ENCODE measurements around the gene BDKRB2. TPM values are rescaled to one million over a fixed set of nuclear protein-coding genes. Genes with fewer than 3 reads are reported as not detected.
A peak's percentile ranks its signal among the peaks of the same experiment; 100 is the strongest.

The BDKRB2 gene
- total RNA-seq, 1 donor from 2014 or later = 23.3 TPM

DNA sequence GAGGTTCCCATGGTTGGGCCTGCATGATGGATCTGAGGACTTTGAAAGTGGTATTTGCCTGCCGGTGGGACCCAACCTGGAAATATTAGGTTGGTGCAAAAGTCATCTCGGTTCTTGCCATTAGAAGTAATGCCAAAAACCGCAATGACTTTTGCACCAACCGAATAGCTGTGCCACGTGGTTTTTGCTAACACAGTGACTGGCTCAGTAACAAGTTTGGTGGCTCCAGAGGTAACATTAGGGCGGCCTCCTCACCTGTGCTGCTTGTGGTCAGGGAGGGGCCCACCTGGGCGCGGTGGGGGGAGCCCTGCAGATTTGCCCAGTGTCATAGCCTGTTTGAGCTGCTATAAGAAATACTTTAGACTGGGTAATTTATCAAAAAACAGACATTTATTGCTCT lies 1.8 kb downstream of the BDKRB2 start:
- H3K27me3 ChIP-seq = no peaks in the 10 kb centered on the region
- H3K36me3 ChIP-seq = peaks cover 0 to 9% of the 10 kb centered on the region in 2 donors
- intact Hi-C loops (cut with DNase I) = no loop called here

DNA sequence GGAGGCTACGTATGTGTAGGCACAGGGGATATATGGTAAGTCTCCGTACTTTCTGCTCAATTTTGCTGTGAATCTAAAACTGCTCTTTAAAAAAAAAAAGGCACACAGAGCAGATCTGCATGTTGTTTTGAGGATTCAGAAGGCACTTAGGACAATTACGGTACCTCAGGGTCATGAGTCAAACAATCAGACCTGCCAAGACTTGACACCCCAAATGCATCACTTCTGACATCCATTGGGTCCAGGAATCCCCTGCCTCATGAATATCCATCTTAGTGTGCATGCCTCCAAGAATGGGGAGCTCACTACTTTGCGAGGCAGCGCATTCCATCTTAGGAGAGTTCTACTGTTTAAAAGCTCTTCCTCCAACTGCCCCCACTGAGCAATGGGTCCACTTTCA lies 3.0 kb downstream of the BDKRB2 start:
- H3K36me3 ChIP-seq = peaks cover 0 to 14% of the 10 kb centered on the region in 2 donors
- no peaks in the 10 kb centered on the region for H3K27me3 ChIP-seq
- H3K27ac ChIP-seq = peak overlapping the region; percentile 95
- TF ChIP-seq POLR2AphosphoS5 (IDR thresholded peaks at IDR 0.05; ENCODE audit: insufficient read depth in 1 of 2, low read depth in 1 of 2) (no peak), POLR2A (IDR thresholded peaks at IDR 0.05) (no peak)
- TF ChIP-seq, protein P1, sequence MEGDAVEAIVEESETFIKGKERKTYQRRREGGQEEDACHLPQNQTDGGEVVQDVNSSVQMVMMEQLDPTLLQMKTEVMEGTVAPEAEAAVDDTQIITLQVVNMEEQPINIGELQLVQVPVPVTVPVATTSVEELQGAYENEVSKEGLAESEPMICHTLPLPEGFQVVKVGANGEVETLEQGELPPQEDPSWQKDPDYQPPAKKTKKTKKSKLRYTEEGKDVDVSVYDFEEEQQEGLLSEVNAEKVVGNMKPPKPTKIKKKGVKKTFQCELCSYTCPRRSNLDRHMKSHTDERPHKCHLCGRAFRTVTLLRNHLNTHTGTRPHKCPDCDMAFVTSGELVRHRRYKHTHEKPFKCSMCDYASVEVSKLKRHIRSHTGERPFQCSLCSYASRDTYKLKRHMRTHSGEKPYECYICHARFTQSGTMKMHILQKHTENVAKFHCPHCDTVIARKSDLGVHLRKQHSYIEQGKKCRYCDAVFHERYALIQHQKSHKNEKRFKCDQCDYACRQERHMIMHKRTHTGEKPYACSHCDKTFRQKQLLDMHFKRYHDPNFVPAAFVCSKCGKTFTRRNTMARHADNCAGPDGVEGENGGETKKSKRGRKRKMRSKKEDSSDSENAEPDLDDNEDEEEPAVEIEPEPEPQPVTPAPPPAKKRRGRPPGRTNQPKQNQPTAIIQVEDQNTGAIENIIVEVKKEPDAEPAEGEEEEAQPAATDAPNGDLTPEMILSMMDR (IDR thresholded peaks at IDR 0.05) = no peak
- no peaks in the 10 kb centered on the region for H3K9me3 ChIP-seq
- intact Hi-C loops (cut with DNase I) = no loop called here
- DNase-seq (ENCODE audit: extremely low spot score in 2 of 2) = no peak
- peak overlapping the region in 1 of 2 donors; percentile 74 for H3K4me3 ChIP-seq
- peaks cover 68% of the 10 kb centered on the region for H3K4me1 ChIP-seq

More for the DNA sequence above, 1.8 kb downstream of the BDKRB2 start:
- H3K4me1 ChIP-seq = peaks cover 65% of the 10 kb centered on the region
- DNase-seq (ENCODE audit: extremely low spot score in 2 of 2) = no peak
- H3K4me3 ChIP-seq = peak overlapping the region; percentile 50 to 74
- TF ChIP-seq POLR2A (IDR thresholded peaks at IDR 0.05) (no peak), POLR2AphosphoS5 (IDR thresholded peaks at IDR 0.05; ENCODE audit: insufficient read depth in 1 of 2, low read depth in 1 of 2) (peak in 1 of 2 donors; percentile 56)
- H3K27ac ChIP-seq = peak overlapping the region; percentile 95
- no peaks in the 10 kb centered on the region for H3K9me3 ChIP-seq

DNA sequence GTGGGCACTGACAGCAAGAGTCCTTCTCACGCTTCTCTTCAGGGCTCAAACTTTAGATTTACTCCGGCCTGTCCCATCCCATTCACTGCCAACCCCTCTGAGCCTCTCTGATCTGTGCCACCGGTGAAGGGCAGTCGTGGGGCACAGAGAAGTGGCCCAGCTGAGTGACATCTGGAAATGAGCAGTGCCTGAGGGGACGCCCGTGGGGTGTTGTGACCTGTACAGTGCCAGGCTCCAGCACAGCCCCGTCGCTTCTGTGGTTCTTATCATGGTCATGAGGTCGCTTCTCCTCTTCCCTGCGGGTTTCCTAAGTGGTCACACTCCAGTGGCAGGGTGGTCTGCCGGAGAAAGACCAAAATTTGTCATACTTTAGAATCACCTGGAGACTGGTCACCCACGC lies 4.1 kb downstream of the BDKRB2 start:
- peak overlapping the region; percentile 95 for H3K27ac ChIP-seq
- intact Hi-C loops (cut with DNase I) = no loop called here
- H3K27me3 ChIP-seq = no peaks in the 10 kb centered on the region
- no peak overlapping the region for H3K4me3 ChIP-seq
- DNase-seq (ENCODE audit: extremely low spot score in 2 of 2) = no peak
- no peaks in the 10 kb centered on the region for H3K9me3 ChIP-seq
- peaks cover 0 to 14% of the 10 kb centered on the region in 2 donors for H3K36me3 ChIP-seq
- TF ChIP-seq POLR2A (IDR thresholded peaks at IDR 0.05) (no peak), POLR2AphosphoS5 (IDR thresholded peaks at IDR 0.05; ENCODE audit: insufficient read depth in 1 of 2, low read depth in 1 of 2) (no peak)
- TF ChIP-seq, protein P1 (IDR thresholded peaks at IDR 0.05) = no peak
- peaks cover 65% of the 10 kb centered on the region for H3K4me1 ChIP-seq

DNA sequence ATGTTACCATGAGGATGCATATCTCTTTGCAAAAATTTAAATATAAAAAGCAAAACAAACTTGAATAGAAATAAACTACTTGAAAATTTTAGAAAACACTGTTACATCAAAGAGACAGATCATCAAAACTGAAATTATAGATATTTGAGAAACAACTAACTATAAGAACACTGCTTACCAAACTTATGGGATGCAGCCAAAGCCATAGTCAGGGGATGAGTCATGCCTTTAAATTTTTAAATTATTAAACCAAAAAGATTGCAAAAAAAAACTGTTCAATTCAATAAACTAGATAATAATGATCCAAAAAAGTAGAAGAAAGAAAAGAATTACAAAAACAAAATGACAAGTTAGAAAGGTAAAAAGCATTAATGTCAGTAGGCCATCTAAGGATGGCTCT lies 7.5 kb downstream of the BDKRB2 start:
- H3K27me3 ChIP-seq = no peaks in the 10 kb centered on the region
- H3K36me3 ChIP-seq = peaks cover 0 to 14% of the 10 kb centered on the region in 2 donors
- no peak overlapping the region for H3K4me3 ChIP-seq
- H3K4me1 ChIP-seq = peaks cover 73% of the 10 kb centered on the region
- H3K27ac ChIP-seq = no peak overlapping the region
- no peak for DNase-seq (ENCODE audit: extremely low spot score in 2 of 2)
- intact Hi-C loops (cut with DNase I) = no loop called here
- no peaks in the 10 kb centered on the region for H3K9me3 ChIP-seq
- no peak for TF ChIP-seq POLR2AphosphoS5 (IDR thresholded peaks at IDR 0.05; ENCODE audit: insufficient read depth in 1 of 2, low read depth in 1 of 2)
- TF ChIP-seq, protein P1 (IDR thresholded peaks at IDR 0.05) = no peak
- no peak for TF ChIP-seq POLR2A (IDR thresholded peaks at IDR 0.05)

DNA sequence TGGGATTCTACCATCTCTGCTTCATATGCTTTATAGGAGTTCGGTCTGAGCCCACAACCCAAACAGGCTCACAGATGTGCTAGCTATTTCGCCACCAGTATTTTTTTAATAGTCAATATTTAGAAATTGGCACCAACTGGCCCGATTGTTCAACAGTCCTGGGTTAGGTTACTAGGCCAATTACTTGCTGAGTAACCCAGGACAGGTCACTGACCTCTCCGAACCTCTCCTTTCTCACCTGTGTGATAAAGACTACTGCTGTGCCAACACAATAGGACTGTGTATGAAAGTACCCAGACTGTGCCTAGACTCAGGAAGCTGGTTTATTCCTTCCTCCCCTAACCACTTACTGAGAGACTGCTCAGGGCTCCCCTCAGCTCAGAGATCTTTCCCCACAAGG lies 8.3 kb downstream of the BDKRB2 start:
- intact Hi-C loops (cut with DNase I) = no loop called here
- TF ChIP-seq POLR2AphosphoS5 (IDR thresholded peaks at IDR 0.05; ENCODE audit: insufficient read depth in 1 of 2, low read depth in 1 of 2) = no peak
- TF ChIP-seq, protein P1 (IDR thresholded peaks at IDR 0.05) = no peak
- no peak for TF ChIP-seq POLR2A (IDR thresholded peaks at IDR 0.05)
- no peak overlapping the region for H3K4me3 ChIP-seq
- H3K9me3 ChIP-seq = no peaks in the 10 kb centered on the region
- no peak overlapping the region for H3K27ac ChIP-seq
- no peak for DNase-seq (ENCODE audit: extremely low spot score in 2 of 2)
- peaks cover 0 to 14% of the 10 kb centered on the region in 2 donors for H3K36me3 ChIP-seq
- no peaks in the 10 kb centered on the region for H3K27me3 ChIP-seq
- H3K4me1 ChIP-seq = peaks cover 72% of the 10 kb centered on the region

Data from vagina (tissue), 2 donors.